GM12872 (cell line): ENCODE results near the gene XAGE3.
"Not testable (repeated sequence)": the region's sequence is repeated elsewhere in the genome, so short reads cannot be mapped to it uniquely, and the experiment has no call there.

Experiments
- TF ChIP-seq, protein P1 (sequence below): IDR thresholded peaks from 3 replicates; pipeline ENCODE4 v1.5.1; 2011; ENCODE audit warnings: low read depth, mild to moderate bottlenecking, low read length, moderate library complexity; ENCODE audit not compliant: insufficient read depth

Gene XAGE3

GRCh38 chrX:52867610-52868348 is at the start of gene XAGE3:
XAGE3 (minus strand) TSS chrX:52868083; CDS start chrX:52867133, 950 bp downstream.
- TF ChIP-seq, protein P1, sequence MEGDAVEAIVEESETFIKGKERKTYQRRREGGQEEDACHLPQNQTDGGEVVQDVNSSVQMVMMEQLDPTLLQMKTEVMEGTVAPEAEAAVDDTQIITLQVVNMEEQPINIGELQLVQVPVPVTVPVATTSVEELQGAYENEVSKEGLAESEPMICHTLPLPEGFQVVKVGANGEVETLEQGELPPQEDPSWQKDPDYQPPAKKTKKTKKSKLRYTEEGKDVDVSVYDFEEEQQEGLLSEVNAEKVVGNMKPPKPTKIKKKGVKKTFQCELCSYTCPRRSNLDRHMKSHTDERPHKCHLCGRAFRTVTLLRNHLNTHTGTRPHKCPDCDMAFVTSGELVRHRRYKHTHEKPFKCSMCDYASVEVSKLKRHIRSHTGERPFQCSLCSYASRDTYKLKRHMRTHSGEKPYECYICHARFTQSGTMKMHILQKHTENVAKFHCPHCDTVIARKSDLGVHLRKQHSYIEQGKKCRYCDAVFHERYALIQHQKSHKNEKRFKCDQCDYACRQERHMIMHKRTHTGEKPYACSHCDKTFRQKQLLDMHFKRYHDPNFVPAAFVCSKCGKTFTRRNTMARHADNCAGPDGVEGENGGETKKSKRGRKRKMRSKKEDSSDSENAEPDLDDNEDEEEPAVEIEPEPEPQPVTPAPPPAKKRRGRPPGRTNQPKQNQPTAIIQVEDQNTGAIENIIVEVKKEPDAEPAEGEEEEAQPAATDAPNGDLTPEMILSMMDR: no peak

DNA sequence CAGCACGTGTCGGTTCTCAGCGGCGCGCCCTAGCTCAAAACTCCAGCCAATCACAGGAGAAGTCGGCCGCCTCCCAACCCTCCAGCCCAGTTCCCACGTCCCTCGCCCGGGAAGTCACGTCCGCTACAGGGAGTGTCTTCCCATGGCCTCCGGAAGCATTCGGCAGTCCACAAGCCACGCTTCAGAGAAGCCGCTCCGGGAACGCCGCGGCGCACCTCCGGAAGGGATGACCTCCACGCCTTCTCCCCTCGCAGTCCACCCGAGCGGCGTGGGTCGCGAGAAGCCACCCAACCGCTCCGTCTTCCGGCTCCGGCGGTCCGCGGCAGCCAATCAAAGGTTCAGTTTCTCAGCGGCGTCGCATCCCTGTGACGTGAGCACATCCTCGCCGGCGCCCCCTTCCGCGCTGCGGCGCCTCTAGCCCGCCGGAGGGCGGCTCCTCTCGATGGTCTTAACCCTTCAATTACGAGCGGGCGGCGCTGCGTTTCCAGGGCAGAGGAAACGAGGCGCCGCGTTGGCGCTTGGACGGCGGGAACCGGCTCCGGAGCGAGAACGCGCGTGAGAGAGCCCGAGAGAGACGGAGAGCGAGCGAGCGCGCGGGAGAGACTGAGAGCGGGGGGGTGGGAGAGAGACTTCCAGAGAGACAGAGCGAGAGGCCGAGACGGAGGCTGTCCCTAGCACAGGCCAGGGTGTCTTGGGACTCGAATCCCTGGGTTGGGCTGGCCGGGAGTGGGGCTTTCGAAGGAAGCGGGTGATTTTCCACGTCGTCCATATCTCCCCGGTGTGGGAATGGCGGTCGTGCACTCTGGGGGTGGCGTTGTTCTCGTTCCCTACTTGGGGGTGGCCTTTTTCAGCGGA is 29.2 kb upstream of the XAGE3 start, which contains the start of gene FAM156B:
Gene FAM156B, plus strand, starts transcription at position 476 of the 855 bp plus-strand sequence. CDS start 9,896 bp downstream, outside the sequence.
- TF ChIP-seq, protein P1: not testable (repeated sequence)

DNA sequence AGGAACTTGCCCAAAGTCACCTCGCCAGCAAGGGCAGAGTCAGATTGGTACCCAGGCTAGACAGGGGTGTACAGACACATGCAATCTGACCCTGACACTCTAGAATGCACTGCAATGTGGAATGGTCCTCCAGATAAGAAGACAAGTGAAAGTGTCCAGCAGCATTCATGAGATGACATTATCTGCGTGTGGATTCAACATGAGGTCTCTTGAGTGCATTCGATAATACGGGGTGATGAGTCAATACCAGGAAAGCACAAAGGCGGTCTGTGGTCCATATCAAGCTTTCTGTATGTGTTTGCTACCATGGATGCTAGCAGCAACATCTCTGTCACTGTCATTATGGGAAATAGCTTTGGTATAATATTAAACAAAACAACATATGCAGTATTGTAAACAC is 6.8 kb upstream of the XAGE3 start:
- TF ChIP-seq, protein P1: no peak

- TF ChIP-seq, protein P1: no peak
Observed at GRCh38 chrX:52870046-52870445, 2.2 kb upstream of the XAGE3 start.

DNA sequence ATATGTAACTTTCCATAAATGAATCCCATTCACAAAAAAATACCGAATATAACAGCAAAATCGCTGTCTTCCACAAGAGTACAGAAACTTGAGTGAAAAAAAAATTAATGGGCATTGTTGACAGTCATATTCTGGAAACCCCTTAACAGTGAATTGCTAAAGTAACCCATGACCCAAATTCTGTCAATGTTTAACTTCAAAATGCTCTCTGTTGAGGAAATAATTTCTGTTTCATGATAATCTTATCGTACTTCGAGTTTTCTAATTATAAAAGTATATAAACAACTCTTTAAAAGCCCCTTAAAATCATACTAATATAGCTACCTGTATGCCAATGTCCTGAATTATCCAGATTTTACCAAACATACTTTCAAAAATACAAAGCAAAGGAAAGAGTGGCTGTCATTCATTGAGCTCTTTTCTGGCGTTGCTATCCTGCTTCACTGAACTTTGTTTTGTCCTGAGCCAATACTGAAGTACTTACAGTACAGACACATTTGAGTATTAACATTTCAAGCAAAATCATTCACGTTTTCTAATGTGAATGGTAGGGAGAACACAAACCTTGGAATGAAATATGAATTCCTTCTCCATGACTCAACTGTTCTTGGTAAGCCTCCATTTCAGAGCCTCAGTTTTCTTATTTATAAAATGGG is 2.4 kb downstream of the XAGE3 start:
- TF ChIP-seq, protein P1: no peak

- TF ChIP-seq, protein P1: no peak
Observed at GRCh38 chrX:52852110-52852860, 15.6 kb downstream of the XAGE3 start.

DNA sequence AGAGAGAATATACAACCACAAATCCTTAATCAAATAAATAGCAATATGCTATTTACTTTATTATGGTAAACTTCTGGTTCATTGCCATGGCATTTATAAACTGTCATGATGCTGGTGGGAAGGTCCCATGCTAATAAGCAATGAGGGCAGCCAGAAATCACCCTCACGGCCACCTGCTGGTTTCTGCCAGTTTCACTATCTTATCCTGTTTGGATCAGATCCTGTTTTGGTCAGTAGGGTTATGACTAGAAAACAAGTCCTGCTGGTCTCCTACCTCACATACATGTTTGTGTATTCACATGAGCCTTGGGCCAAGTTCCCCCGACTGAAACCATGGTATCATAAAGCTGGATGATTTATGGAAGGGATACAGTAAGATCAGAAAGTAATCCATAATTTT is 28.7 kb downstream of the XAGE3 start:
- TF ChIP-seq, protein P1: no peak
